ENCODE data around the gene CACNB2.
"Not testable (repeated sequence)": the region's sequence is repeated elsewhere in the genome, so short reads cannot be mapped to it uniquely, and the experiment has no call there.

The CACNB2 gene

DNA sequence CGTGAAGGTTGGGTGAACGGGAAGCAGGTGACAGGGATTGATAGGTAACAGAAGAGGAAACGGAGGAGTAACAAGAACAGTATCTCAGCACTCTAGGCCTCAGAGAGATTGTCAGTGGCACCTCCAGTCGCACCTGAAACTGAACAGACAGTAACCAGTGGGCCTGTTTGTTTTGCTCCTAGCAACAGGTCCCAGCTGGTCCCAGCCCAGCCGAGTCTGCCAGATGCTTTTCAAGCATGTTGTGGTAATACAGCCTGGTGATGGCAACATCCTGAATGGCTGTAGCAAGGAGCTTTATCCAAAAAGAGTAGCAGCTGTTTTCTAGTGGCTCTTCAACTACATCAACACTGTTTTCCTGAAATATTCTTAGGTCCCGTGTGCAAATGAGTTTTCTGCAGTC is 4.7 kb downstream of the CACNB2 start:
- in situ Hi-C loops (cut with HindIII; ENCODE audit: low sequenced_read_pairs) = no loop called here

DNA sequence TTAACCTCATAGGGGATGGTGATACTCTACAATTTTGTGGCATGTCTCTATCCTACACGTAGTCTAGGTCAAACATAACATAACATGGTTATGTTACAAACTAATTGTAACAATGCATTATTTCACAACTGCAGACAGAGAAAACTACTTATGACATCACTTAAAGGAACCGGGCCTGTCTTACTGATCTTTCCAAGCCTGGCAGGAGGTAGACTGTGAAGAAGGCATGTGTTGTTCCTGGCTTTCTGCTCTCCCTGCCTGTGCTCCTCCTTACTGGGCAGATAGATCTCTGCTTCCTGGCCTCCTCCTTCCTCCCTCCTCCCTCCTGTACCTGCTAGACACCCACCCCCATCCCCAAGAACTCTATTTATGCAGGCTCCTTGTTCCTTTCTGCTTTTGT is 5.4 kb downstream of the CACNB2 start:
- in situ Hi-C loops (cut with HindIII; ENCODE audit: low sequenced_read_pairs) = no loop called here

GRCh38 chr10:18149196-18149800 is 9.1 kb downstream of the CACNB2 start:
- in situ Hi-C loops (cut with HindIII; ENCODE audit: low sequenced_read_pairs) = no loop called here

DNA sequence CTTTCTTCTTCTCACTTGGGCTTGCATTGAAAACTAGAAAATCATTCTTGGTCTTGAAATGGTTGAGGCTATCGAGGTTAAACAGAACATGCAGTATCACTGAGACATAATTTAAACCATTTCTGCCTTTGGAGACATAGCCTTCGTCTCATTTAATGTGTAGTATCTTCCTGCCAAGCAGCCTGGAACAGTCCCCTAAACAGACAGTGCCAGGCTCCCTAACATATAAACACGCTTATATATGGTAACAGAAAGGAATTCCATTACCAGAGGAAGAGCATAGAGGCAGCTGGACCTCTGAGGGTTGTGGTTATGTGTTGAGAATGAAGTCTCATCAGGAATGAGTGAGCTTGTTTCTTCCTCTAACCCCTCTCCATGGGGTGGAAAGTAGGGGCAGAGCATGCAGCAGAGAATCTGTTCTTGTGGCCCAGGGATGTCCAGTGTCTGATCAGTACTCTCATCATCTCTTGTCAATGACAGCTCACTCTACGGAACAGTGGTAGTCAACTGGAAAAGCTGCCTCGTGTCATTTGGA is 11.2 kb downstream of the CACNB2 start:
- in situ Hi-C loops (cut with HindIII; ENCODE audit: low sequenced_read_pairs) = no loop called here

DNA sequence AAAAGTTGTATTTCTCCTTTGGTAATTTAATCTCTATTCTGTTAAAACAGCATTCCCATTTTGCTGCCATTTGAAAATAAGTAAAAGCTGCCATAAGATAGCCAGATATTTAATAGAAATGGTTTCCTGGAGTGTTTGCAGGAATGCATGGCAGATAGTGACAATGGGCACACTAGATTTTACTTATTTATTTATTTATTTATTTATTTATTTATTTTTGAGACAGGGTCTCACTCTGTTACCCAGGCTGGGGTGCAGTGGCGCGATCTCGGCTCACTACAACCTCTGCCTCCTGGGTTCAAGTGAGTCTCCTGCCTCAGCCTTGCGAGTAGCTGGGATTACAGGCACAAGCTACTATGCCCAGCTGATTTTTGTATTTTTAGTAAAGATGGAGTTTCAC is 13.2 kb downstream of the CACNB2 start:
- in situ Hi-C loops (cut with HindIII; ENCODE audit: low sequenced_read_pairs) = not testable (repeated sequence)

GRCh38 chr10:18155321-18155720 is 15.1 kb downstream of the CACNB2 start:
- in situ Hi-C loops (cut with HindIII; ENCODE audit: low sequenced_read_pairs) = no loop called here

DNA sequence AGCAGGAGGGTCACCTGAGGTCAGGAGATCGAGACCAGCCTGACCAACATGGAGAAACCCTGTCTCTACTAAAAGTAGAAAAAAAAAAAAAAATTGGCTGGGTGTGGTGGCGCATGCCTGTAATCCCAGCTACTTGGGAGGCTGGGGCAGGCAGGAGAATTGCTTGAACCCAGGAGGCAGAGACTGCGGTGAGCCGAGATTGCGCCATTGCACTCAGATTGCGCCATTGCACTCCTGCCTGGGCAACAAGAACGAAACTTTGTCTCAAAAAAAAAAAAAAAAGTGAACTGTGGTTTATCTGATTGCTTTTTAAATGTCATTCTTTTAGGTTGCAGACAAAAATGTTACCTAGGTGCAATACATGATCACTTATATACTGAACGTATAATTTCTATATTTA is 16.6 kb downstream of the CACNB2 start:
- in situ Hi-C loops (cut with HindIII; ENCODE audit: low sequenced_read_pairs) = not testable (repeated sequence)

DNA sequence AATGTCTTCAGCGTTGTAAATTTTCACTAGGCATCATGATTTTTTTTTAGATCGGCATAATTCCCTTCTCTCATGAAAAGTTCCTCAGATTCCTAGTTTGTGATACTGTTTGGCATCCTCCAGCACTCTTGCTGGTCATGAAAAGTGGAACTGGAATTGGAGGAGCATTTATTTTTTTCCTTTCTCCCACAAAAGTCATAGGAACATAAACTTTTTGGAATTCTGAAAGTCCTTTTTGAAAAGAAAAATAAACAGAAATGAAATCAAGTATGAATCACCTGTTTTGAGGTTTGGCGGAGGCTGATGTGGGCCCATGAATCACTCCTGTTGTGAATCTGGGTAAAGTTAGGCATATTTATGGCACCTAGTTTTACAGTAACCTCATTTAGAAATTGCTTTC is 17.7 kb downstream of the CACNB2 start:
- in situ Hi-C loops (cut with HindIII; ENCODE audit: low sequenced_read_pairs) = no loop called here

DNA sequence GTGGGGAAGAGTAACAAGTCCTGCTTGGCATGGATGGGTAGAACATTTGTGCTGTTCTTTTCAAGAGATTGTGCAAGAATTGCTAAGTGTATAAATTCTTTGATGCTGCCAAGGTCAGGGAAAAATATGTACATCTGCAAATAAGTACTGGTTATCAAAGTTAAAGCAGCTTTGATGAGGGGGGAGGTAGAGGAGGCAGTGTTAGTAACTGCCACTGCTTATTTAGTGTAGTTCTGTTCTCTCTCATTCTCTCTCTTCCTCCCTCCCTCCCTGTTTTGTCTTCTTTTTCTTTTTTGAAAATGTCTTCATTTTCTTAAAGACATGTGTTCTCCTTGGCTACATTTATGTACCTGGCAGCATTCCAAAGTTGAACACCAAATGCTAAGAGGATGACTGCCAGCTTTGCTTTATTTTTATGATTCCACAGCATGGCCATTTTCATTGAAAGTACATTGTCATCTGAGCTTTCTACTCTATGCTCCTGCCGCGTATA is 18.6 kb downstream of the CACNB2 start:
- in situ Hi-C loops (cut with HindIII; ENCODE audit: low sequenced_read_pairs) = no loop called here

DNA sequence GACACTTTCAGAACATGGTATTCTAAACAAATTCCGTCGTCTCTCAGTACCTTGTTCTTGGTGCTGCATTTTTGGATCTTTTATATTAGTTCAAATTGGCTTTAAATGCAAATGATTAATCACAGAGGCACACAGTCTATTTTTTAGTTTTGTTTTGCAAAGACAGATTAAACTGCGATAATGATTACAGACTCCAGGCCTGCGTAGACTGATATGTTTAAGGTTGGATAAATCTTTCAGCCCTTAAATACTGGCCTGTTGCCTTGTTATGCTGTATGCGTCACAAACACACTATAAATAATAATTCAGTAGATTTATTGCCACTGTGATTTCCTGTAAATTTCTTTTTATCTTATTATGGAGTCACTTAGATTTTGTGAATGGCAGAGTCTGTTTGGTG is 19.3 kb downstream of the CACNB2 start:
- in situ Hi-C loops (cut with HindIII; ENCODE audit: low sequenced_read_pairs) = no loop called here

DNA sequence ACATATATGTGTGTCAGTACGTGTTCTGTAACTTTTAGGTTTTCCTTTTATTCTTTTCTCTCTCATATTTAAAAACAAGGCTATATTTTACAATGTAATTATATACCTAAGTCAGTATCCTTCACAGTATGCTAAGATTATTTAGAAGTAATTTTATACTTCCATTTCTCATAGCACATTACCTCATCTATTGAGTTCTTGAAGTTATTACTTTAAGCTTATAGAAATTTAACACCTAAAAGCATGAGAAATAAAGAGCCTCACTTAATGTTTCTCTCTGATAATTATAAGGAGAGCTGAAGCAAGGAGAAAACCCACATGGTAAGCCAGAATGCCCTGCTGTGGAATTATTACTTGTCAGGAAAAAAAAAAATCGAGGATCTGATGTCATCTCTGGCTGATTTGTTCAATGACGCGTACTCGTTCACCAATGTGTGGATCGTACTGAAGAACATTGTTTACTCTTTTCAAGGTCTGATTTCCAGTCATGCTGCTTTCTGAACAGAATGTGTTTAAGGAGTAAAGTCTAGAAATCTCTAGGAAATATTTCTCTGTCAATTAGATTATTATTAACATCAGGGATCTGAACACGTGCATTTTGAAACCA is 21.9 kb downstream of the CACNB2 start:
- in situ Hi-C loops (cut with HindIII; ENCODE audit: low sequenced_read_pairs) = no loop called here

- in situ Hi-C loops (cut with HindIII; ENCODE audit: low sequenced_read_pairs) = no loop called here
Observed at GRCh38 chr10:18164093-18164492, 23.9 kb downstream of the CACNB2 start.

GRCh38 chr10:18164748-18165361 is 24.6 kb downstream of the CACNB2 start:
- in situ Hi-C loops (cut with HindIII; ENCODE audit: low sequenced_read_pairs) = no loop called here

DNA sequence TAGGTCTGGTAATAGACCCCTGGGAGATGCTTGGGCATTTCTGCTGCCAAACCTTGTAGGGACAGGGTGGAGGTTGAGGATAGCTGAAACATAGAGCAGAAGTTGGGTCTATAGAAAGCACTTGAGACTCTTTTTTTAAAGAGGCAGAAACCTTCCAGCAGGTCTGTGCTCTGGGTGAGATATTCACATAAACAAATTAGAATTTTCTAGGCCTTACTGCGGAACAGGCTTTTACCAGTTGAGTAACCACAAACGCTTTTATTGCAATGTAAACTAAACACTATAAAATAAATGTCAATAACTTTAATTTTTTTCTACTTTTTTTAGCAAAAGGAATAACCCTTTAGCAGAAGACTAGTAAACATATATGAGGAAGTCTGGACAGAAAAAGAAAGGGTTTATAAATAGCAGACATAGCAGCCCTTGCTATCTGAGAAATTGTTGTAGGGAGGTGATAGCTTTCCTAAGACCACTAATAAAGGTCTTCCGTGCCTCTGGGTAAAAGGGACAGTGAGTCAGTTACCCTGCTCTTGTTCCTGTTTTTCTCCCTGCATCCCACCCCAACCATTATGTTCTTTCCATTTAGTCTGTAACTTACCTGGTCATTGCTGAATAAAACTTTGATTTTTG is 38.7 kb downstream of the CACNB2 start:
- in situ Hi-C loops (cut with HindIII; ENCODE audit: low sequenced_read_pairs) = no loop called here

DNA sequence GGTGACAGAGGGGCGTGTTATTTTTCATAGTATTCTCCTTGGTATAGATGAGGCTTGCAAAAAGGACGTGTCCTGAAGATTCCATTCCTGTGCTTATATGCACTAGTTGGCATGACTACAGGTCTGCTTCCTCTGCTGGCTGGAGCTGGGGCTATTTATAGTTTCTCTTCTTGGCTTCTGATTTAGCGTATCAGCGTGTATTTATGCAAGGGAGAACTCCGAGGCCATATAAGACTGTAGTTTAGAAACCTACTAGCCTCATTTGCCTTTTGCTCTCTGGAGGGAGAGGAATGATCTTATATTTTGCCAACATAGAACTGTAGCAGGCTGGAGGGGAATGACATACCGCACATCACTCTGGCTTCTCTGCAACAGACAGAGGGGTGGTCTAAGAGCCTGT is 39.7 kb downstream of the CACNB2 start:
- in situ Hi-C loops (cut with HindIII; ENCODE audit: low sequenced_read_pairs) = no loop called here

DNA sequence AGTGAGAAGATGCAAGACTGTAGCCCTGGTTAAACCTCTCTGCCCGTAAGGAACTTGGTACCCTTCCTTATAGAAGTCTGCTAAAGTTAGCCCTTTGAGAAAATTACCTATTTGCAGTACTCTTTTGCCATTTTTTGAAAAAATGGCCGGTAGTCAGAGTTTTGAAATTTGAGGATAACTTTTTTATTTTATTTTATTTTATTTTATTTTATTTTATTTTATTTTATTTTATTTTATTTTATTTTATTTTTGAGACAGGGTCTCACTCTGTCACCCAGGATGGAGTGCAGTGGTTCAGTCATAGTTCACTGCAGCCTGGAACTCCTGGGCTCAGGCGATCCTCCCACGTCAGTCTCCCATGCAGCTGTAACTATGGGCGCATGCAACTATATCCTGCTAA is 41.2 kb downstream of the CACNB2 start:
- in situ Hi-C loops (cut with HindIII; ENCODE audit: low sequenced_read_pairs) = not testable (repeated sequence)

GRCh38 chr10:18185621-18186020 is 45.4 kb downstream of the CACNB2 start:
- in situ Hi-C loops (cut with HindIII; ENCODE audit: low sequenced_read_pairs) = no loop called here

- in situ Hi-C loops (cut with HindIII; ENCODE audit: low sequenced_read_pairs) = no loop called here
Observed at GRCh38 chr10:18190840-18191239, 50.6 kb downstream of the CACNB2 start.

GRCh38 chr10:18194634-18195033 is 54.4 kb downstream of the CACNB2 start:
- in situ Hi-C loops (cut with HindIII; ENCODE audit: low sequenced_read_pairs) = no loop called here

DNA sequence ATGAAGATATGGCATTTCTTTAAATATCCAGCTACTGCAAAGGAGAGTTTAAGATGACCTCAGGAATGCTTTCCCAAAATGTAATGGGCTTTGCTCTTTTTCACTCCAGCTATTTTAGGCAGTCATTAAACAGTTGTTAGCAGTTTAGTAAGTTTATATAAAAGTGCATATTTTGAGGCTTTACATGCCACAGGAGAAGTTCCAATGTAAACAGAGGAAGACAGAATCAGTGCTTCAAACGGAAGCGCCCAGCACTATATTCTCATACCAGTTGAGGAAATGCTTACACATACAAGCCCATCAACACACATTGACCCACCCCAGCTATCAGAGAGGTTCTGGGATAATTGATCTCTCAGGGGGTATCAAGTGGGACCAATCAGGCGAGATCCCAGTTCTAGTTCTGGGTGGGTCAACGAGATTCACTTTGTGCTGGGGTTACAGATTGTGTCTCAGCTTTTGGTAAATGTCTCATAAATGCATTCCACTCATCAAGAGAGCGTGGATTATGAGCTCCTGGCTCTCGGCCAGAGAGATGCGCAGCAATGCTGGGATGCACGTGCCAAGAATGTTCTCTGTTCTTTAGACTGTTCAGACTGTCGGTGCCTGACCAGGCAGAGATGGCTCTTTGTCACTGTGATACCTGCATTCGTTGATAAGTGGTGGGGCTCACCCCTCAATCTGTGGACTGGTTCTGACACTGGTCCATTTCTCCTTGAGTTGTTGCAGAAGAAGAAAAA is 55.0 kb downstream of the CACNB2 start:
- in situ Hi-C loops (cut with HindIII; ENCODE audit: low sequenced_read_pairs) = no loop called here

Measured in endothelial cell of hepatic sinusoid (primary cell).